OCI-LY7 (cell line): ENCODE data around the gene SLC16A13. TPM values are rescaled to one million over a fixed set of nuclear protein-coding genes. Genes with fewer than 3 reads are reported as not detected.
"Not testable (repeated sequence)": the region's sequence is repeated elsewhere in the genome, so short reads cannot be mapped to it uniquely, and the experiment has no call there.

Experiments
- BruUV-seq: library from RNA; stranded (reverse); fragments of 400-500 nt; replicated peaks from 2 replicates; lab custom pipeline; 2021; lab: Mats Ljungman, UMichigan
- CTCF ChIA-PET: fragments of 300-600 bp; sonication (Branson Sonifier 250); formaldehyde crosslinking; loops from one replicate; lab custom pipeline; 2022; ENCODE audit warnings: antibody characterized with exemption; ENCODE audit not compliant: unreplicated experiment; lab: Charles Lee
- POLR2A ChIA-PET: fragments of 300-600 bp; sonication (Branson Sonifier 250); formaldehyde crosslinking; loops from one replicate; lab custom pipeline; 2022; ENCODE audit warnings: antibody characterized with exemption; lab: Charles Lee
- DNase-seq: peaks from one replicate; pipeline ENCODE4 v3.0.0-alpha.2; 2015; ENCODE audit warnings: low spot score
- H2AFZ ChIP-seq: fragments of 200-600 bp; sonication (generic), shearing (Covaris generic); 2 replicates; pipeline ENCODE4 v1.6.1; 2014; ENCODE audit warnings: mild to moderate bottlenecking, antibody characterized with exemption, low read length, moderate library complexity
- H3K27ac ChIP-seq: fragments of 200-600 bp; sonication (generic); 2 replicates; pipeline ENCODE4 v1.5.1; 2014; ENCODE audit warnings: mixed run types, low read depth, mild to moderate bottlenecking, moderate library complexity, low read length, inconsistent platforms; ENCODE audit not compliant: poor library complexity, severe bottlenecking
- H3K36me3 ChIP-seq: fragments of 200-600 bp; sonication (generic); 2 replicates; pipeline ENCODE4 v1.6.1; 2014; ENCODE audit warnings: mild to moderate bottlenecking, antibody characterized with exemption, low read length, moderate library complexity, mixed read lengths; ENCODE audit not compliant: insufficient read depth
- H3K4me1 ChIP-seq: fragments of 200-600 bp; sonication (generic); 2 replicates; pipeline ENCODE4 v1.5.1; 2014; ENCODE audit warnings: mild to moderate bottlenecking, low read length; ENCODE audit not compliant: insufficient read depth, poor library complexity, severe bottlenecking
- H3K4me2 ChIP-seq: fragments of 200-600 bp; sonication (generic); 2 replicates; pipeline ENCODE4 v1.6.1; 2014; ENCODE audit warnings: mild to moderate bottlenecking, low read length
- H3K4me3 ChIP-seq: fragments of 200-600 bp; sonication (generic); 2 replicates; pipeline ENCODE4 v1.5.1; 2014; ENCODE audit warnings: mild to moderate bottlenecking, low read depth, low read length; ENCODE audit not compliant: poor library complexity, severe bottlenecking
- H3K79me2 ChIP-seq: fragments of 200-600 bp; sonication (generic); 2 replicates; pipeline ENCODE4 v1.6.1; 2016; ENCODE audit warnings: low read depth, mild to moderate bottlenecking, low read length, moderate library complexity, mixed read lengths; ENCODE audit not compliant: insufficient read depth
- H3K9me2 ChIP-seq: fragments of 200-600 bp; sonication (generic); 2 replicates; pipeline ENCODE4 v1.6.1; 2016; ENCODE audit warnings: mild to moderate bottlenecking, low read length, mixed read lengths; ENCODE audit not compliant: insufficient read depth
- H3K9me3 ChIP-seq: fragments of 200-600 bp; sonication (generic); 2 replicates; pipeline ENCODE4 v1.6.1; 2014; ENCODE audit warnings: mild to moderate bottlenecking, mixed run types, low read length, mixed read lengths
- H4K20me1 ChIP-seq: fragments of 200-600 bp; sonication (generic); 2 replicates; pipeline ENCODE4 v1.6.1; 2014; ENCODE audit warnings: mild to moderate bottlenecking, antibody characterized with exemption, low read length, moderate library complexity, mixed read lengths; ENCODE audit not compliant: insufficient read depth
- CTCF ChIP-seq: fragments of 200-600 bp; sonication (generic); conservative IDR thresholded peaks from 2 replicates; pipeline ENCODE4 v1.5.1; 2014; ENCODE audit warnings: mild to moderate bottlenecking, antibody characterized with exemption, low read length, moderate library complexity, mixed read lengths
- EZH2phosphoT487 ChIP-seq: fragments of 200-600 bp; sonication (generic); IDR thresholded peaks from 2 replicates; pipeline ENCODE4 v1.6.1; 2018; ENCODE audit warnings: low read depth, borderline replicate concordance, mild to moderate bottlenecking, mixed run types, antibody characterized with exemption, low read length, moderate library complexity, mixed read lengths
- intact Hi-C: fragments of 100-400 bp; cut with micrococcal nuclease; formaldehyde crosslinking; loops from one replicate; pipeline ENCODE4 v1.10.0; 2022; ENCODE audit not compliant: unreplicated experiment
- total RNA-seq, 2 experiments: library from RNA; depleted of rRNA in 1 of 2; stranded (reverse); fragments of >200 nt in 1 of 2; shearing (Covaris generic) in 1 of 2; gene quantifications; 2 replicates each; pipeline ENCODE4 v1.2.3, GENCODE V29; 2014 to 2022

Gene SLC16A13
- total RNA-seq, 2 experiments from 2014 or later, result 2.8 to 22.5 TPM

GRCh38 chr17:7047566-7047965 lies 11.8 kb downstream of the SLC16A13 start:
- Histone ChIP-seq H3K4me2 (no peak overlapping the region), H3K9me2 (no peaks in the 10 kb centered on the region), H3K36me3 (no peaks in the 10 kb centered on the region), H4K20me1 (no peaks in the 10 kb centered on the region), H3K27ac (no peak overlapping the region), H3K79me2 (no peaks in the 10 kb centered on the region), H3K4me1 (peaks cover 19% of the 10 kb centered on the region), H2AFZ (no peak overlapping the region), H3K4me3 (no peak overlapping the region), H3K9me3 (no peaks in the 10 kb centered on the region)
- intact Hi-C loops, result loop anchor here (5.0 kb wide), 1 partner anchor 250 kb away; no protein-coding TSS in a partner anchor
- TF ChIP-seq CTCF, result no peak
- TF ChIP-seq EZH2phosphoT487, result no peak
- BruUV-seq, result no TSS peak
- DNase-seq, result no peak
- ChIA-PET POLR2A (no interaction called here), CTCF (no interaction called here)

- H3K4me1 ChIP-seq, result peaks cover 12% of the 10 kb centered on the region
- H3K36me3 ChIP-seq, result no peaks in the 10 kb centered on the region
- no peaks in the 10 kb centered on the region for H3K9me2 ChIP-seq
- no TSS peak for BruUV-seq
- POLR2A ChIA-PET, result no interaction called here
- H3K27ac ChIP-seq, result no peak overlapping the region
- TF ChIP-seq EZH2phosphoT487 (no peak), CTCF (no peak)
- H2AFZ ChIP-seq, result no peak overlapping the region
- no peak for DNase-seq
- H4K20me1 ChIP-seq, result no peaks in the 10 kb centered on the region
- intact Hi-C loops, result loop anchor here (5.0 kb wide), 1 partner anchor 248 kb away; no protein-coding TSS in a partner anchor
- H3K79me2 ChIP-seq, result no peaks in the 10 kb centered on the region
- CTCF ChIA-PET, result interaction anchor here (0.5 kb wide), 1 partner anchor 144 kb away, joined by 4 read pairs; no protein-coding TSS in a partner anchor
- no peak overlapping the region for H3K4me2 ChIP-seq
- H3K9me3 ChIP-seq, result no peaks in the 10 kb centered on the region
- H3K4me3 ChIP-seq, result no peak overlapping the region
Observed at GRCh38 chr17:7048968-7049367, 13.2 kb downstream of the SLC16A13 start.

- H4K20me1 ChIP-seq, H3K27ac ChIP-seq, H2AFZ ChIP-seq, H3K4me2 ChIP-seq, CTCF ChIA-PET, DNase-seq, H3K4me3 ChIP-seq, H3K79me2 ChIP-seq, BruUV-seq, intact Hi-C loops, H3K9me2 ChIP-seq, H3K36me3 ChIP-seq, H3K9me3 ChIP-seq: not testable (repeated sequence)
- H3K4me1 ChIP-seq, result peaks cover 11% of the 10 kb centered on the region
- POLR2A ChIA-PET, result interaction anchor here (0.6 to 0.7 kb wide), 2 partner anchors 98 to 206 kb away, joined by 3 to 4 read pairs; no protein-coding TSS in a partner anchor
Observed at GRCh38 chr17:7050583-7050982, 14.8 kb downstream of the SLC16A13 start.
